C4-2B (cell line): ENCODE data around the gene WWOX.

Experiments used
- CTCF ChIP-seq: fragments of 450-650 bp; conservative IDR thresholded peaks from 2 replicates; pipeline ENCODE4 v1.5.1; 2017; ENCODE audit warnings: mild to moderate bottlenecking
- ZFX ChIP-seq: fragments of 450-650 bp; IDR thresholded peaks from 2 replicates; pipeline ENCODE4 v1.6.1; 2017

- TF ChIP-seq CTCF (no peak), ZFX (no peak)
Observed at GRCh38 chr16:78161023-78161729, 61.7 kb downstream of the WWOX start.
